Midbrain (tissue), 1 donor: Measurements from ENCODE around the gene PTPN3.
"Not testable (repeated sequence)": the region's sequence is repeated elsewhere in the genome, so short reads cannot be mapped to it uniquely, and the experiment has no call there.

Experiments
- DNase-seq: peaks from one replicate; lab custom pipeline; 2025; lab: John Stamatoyannopoulos, UW

PTPN3 gene

DNA sequence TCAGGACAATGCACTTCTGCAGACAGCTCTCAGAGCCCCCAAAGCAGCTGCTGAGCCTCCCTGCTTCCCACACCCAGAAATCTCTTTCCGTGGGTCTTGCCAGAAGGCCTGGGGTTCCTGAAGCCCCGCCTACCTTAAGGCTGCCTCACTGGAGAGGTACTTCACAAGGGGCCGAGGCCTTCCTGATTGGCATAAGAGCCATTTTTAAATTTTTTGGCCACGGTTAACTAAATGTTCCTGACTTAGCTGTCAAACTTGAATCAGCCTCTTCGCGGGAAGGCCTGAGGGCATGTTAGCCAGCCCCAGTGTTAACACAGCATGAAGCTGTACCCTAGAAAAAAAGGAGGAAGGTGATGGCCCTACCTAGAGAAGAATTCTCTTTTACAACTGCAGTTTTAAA lies 156.5 kb downstream of the PTPN3 start:
- DNase-seq, result no peak

DNA sequence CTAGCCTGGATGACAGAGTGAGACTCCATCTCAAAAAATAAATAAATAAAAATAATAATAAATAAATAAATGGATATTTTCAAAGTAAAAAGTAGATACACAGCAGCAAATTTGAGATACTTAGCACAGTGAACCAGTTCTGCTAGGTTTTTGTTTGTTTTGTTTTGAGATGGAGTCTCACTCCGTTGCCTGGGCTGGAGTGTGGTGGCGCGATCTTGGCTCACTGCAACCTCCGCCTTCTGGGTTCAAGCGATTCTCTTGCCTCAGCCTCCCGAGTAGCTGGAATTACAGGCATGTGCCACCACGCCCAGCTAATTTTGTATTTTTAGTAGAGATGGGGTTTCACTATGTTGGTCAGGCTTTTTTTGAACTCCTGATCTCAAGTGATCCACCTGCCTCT lies 157.1 kb downstream of the PTPN3 start:
- DNase-seq, result not testable (repeated sequence)

DNA sequence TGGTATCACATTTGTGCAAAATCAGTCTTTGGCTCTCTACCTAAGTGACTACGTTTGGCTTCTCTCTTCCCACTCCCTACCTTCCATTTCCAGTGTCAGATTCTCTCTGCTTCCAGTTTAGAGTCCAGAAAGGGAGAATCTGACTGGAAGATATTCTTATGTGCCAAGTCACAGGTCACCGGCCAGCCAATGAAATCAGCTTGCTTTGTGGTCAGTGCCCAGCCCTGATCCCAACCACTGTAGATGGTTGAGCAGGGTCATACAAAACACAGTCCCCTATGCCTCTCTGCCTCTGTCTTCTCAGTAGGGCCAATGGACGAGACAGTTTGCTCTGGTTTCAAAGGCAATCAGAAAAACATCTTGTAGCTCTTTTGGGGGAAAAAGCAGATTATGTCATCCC lies 161.7 kb downstream of the PTPN3 start:
- no peak for DNase-seq

DNA sequence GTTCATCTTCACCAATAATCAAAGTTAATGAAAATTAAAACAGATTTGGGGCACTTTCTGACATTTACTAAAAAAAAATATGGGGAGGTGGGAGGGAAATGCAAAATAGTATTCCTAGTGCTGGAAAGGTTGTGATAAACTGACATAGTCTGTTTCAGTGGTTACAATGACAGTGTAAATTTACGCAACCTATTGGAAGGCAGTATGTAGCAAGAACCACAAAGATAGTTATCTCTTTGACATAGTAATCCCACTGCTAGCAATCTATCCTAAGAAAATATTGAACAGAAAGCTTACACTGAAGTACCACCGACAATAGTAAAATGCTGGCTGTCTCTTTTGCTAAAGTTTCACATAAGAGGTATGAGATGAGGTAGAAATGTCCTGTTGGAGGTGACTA lies 162.2 kb downstream of the PTPN3 start:
- no peak for DNase-seq

DNA sequence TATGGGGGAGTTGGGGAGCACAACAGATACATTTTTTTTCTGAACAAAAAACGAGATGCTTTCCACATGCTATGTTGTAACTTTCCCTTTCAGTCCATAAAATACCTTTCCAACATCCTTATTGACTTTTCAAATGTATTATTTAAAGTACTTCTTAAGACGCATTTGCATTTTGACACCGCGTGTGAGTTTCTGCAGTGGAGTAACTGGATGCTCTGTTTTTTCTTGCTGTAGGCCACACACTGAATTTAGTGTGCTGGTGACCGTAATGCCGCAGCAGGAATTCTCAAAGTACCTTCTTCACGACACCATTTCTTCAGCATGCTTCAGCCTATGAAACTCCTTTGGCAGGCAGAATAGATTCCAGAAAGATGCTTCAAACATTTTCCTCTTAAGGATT lies 163.0 kb downstream of the PTPN3 start:
- DNase-seq, result no peak

DNA sequence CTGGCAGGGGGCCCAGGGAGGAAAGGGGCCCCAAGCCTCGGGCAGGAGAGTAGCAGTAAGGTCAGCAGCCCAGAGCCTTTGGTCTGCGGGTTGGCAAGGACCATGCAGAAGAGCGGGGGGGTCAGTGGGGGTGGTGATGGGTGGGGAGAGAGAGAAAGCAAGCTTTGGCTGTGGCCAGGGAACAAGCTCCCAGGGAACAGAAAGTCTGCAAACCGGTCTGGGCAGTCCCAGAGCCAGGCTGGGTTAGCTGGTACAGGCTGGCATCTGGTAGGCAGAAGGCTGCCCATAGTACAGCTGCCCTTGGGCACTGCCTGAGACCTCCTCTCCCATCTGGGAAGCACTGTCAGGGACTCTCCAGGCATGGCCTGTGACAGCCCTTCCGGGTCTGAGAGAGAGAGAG lies 166.8 kb downstream of the PTPN3 start:
- DNase-seq, result peak; percentile 66

DNA sequence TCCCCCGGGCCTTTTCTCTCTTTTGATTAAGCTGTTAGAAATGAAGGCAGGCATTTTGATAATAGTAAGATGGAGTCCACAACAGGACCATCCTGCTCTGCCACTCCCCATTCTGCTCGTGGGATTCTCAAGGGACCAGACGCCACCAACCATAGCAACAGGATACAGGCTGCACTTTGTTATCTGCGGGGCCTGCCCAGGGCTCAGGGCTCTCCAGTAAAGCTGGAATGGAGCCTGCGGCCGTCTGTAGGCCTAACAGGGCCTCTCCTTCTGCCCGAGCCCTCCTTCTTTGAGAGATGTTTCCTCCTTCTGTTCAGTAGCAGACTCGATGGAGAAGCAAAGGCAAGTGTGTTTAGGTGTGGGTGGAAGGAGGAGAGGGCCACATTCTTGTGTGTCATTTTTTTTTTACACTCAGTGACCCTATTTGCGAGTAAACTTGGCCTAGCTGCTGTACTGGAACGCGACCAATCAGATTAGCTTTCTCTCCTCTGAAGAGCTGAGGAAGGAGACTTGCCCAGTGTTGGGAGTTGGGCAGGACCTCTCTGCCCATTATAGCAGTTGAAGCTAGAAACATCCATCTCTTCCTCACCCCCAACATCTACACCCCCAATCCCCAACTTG lies 168.4 kb downstream of the PTPN3 start:
- DNase-seq, result no peak

DNA sequence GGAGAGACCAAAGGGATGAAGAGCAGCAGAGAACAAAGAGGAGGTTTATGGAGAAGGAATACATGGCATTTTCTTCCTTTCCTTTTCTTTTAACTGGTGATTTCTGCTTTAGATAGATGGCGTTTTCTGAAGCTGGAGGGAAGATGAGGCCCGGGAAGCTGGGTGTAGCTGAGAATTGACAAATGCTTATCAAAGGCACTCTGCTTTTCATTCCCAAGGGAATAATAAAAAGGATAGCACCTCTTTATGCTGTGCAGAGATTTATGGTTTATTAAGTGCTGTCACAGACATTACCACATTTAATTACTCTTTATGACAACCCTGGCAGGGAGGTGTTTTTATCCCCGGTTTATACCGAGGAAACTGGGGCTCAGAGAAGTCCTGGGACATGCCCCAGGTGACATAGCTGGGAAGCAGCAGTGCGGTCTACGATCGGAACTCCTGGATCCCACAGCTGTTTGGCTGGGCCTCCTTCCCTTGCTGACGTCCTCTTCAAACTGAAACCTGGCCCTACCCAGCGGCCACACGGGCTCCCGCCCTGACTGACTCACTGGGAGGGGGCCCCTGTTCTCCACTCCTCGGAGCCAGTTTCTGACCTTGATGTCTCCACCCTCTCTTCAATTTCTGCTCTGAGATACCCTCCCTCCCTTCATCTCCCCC lies 169.0 kb downstream of the PTPN3 start:
- no peak for DNase-seq
